ENCODE measurements around the gene TADA2B.

TADA2B gene

DNA sequence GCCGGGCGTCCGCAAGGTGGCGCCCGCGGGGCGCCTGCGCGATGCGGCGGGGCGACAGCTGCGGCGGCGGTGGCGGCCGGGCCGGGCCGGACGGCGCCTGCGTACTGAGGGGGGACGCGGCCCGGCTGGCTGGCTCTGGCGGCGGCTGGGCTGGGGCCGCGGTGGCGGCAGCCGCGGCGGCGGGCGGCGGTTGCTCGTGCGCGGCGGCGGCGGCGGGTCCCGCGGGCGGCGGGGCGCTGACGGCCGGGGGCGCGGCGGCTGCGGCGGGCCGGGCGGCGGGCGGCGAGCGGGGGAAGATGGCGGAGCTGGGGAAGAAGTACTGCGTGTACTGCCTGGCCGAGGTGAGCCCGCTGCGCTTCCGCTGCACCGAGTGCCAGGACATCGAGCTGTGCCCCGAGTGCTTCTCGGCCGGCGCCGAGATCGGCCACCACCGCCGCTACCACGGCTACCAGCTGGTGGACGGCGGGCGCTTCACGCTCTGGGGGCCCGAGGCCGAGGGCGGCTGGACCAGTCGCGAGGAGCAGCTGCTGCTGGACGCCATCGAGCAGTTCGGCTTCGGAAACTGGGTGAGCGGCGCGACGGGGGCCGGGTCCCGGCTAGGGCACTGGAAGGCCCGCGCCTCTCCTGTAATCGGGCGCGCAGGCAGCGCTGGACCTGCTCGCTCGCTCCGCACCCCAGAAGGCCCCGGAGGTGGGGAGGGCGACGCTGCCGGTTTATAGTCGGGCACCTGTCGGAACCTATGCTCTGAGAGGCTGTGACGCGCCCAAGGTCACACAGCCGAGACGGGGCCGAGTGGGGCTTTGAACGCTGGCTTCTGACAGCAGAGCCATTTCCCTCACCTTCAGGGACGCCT, at the start of gene TADA2B:
Gene TADA2B (plus strand): TSS at position 89 of the 853 bp plus-strand sequence. CDS start 208 bp downstream, at position 297.
- DNase-seq, result peak; percentile 62

GRCh38 chr4:6996481-6996880, 46.7 kb upstream of the TADA2B start:
- no peak for DNase-seq

DNA sequence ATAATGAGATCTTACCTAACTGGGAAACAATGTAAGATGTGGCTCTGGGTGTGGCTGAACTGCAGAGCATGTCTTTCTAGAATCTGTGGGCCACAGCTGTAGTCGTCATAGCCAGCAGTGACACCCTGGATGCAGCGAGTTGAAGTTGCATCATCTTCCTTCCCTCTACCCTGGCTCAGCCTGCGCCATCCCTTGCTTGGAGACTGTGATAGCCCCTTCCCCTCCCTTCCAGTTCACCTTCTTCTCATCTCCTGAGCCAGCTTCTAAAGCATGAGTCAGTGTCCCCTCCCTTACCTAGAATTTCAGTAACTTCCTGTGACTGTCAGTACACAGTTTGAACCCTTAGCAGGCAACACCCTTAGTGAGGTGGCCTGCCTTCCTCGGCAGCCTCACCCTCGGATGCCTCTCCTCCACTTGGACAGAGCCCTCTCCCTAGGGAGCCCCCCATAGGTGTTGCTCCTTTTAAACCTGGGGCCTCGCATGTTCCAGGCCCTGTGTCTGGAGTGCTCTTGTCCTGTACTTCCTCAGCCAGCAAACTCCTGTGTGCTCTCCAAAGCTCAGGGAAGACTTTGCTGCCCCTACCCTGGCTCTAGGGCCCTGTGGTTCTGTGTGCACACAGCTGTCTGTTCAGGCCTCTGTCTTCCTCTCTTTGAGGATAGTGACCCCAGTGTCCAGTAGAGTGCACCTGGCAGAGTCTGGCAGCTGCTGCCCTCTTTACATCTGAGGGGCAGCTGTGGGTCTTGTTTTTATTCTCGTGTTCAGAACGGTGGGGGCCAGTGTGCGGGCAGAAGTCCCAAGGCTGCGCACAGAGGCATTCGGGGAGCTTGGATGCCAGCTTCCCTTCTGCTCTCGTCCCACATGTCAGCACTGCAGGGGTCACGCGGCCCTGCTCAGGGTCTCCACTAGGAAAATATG, 43.7 kb upstream of the TADA2B start:
- DNase-seq, result peak; percentile 29

GRCh38 chr4:7000421-7001176, 42.6 kb upstream of the TADA2B start:
- no peak for DNase-seq

GRCh38 chr4:7001271-7001670, 41.9 kb upstream of the TADA2B start:
- no peak for DNase-seq

GRCh38 chr4:7002336-7002735, 40.8 kb upstream of the TADA2B start:
- no peak for DNase-seq

GRCh38 chr4:7003176-7003878, 39.8 kb upstream of the TADA2B start:
- no peak for DNase-seq

GRCh38 chr4:7003879-7004240, 39.3 kb upstream of the TADA2B start:
- no peak for DNase-seq

GRCh38 chr4:7004331-7004730, 38.8 kb upstream of the TADA2B start:
- no peak for DNase-seq

DNA sequence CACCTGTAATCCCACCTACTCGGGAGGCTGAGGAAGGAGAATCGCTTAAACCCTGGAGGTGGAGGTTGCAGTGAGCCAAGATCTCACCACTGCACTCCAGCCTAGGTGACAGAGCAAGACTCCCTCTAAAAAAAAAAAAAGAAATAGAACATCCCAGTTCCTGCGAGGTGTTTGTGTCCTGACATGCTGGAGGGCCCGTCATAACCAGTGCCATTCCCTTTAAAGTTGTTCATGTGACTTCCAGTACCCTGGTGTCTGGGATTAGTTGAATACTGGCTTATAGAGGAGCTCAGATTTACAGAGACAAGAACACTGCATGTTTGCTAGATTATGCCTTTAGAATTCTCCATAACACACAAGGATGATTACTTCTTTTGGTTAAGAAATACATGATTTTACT, 37.6 kb upstream of the TADA2B start:
- DNase-seq, result no peak

- DNase-seq, result no peak
These were observed 36.8 kb upstream of the TADA2B start for GRCh38 chr4:7006411-7006810.

- no peak for DNase-seq
These were observed 35.8 kb upstream of the TADA2B start for GRCh38 chr4:7007142-7007907.

- no peak for DNase-seq
These were observed 35.2 kb upstream of the TADA2B start for GRCh38 chr4:7007944-7008343.

GRCh38 chr4:7009564-7009963, 33.6 kb upstream of the TADA2B start:
- no peak for DNase-seq

DNA sequence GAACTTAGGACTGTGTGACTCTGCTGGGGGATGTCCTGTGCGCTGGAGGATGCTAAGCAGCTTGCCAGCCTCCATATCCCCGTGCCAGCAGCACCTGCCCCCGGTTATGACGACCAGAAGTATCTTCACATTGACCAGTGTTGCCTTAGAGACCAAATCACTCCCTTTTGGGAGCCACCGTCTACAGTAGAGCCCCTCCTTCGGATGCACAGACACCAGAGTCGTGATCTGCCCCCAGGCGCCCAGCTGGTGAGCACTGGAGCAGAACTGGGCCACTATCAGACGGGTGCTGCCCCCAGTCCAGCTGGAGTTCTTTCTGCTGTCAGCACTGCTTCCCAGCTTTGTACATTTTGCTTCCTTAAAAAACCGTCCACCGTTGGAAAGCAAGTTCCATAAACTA, 30.0 kb upstream of the TADA2B start:
- DNase-seq, result no peak

GRCh38 chr4:7014815-7015214, 28.4 kb upstream of the TADA2B start:
- DNase-seq, result no peak

DNA sequence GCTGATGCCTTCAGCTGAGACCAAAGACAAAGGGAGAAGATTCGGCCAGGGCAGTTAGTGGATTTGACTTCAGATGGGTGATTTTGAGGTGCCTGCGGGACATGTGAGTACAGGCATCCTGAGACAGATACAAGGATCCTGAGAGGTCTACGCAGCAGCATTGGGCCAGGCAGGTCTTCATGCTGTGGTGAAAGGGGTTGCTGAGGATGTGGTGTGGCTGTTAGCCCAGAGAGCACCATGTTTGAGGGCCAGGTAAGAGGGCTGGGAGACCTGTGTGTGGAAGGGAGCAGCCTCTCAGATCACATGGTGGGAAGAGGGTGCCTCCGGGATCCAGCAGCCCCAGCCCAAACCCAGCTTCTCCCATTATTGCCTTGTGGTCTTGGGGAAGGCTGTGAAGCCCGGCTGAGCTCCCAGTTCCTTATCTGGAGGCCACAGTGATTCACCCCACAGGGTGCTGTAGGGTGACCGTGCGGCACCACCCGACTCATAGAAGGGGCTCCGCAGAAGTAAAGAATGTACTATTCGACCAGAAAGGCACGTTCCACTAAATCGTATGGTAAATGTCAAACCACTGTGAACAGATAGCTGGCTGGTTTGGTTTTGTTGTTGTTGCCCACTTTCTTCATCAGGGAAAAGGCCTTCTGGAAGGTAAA, 27.7 kb upstream of the TADA2B start:
- no peak for DNase-seq

- DNase-seq, result no peak
These were observed 27.1 kb upstream of the TADA2B start for GRCh38 chr4:7016086-7016485.

- no peak for DNase-seq
These were observed 26.7 kb upstream of the TADA2B start for GRCh38 chr4:7016512-7016911.

- no peak for DNase-seq
These were observed 25.6 kb upstream of the TADA2B start for GRCh38 chr4:7017446-7018048.

GRCh38 chr4:7018281-7018680, 24.9 kb upstream of the TADA2B start:
- DNase-seq, result no peak
